K562 (cell line): Measurements from ENCODE around the gene CELA3A. TPM values are rescaled to one million over a fixed set of nuclear protein-coding genes. Genes with fewer than 3 reads are reported as not detected.

Experiments used
- CCAR2 ChIP-seq: fragments of 200-400 bp; formaldehyde crosslinking; IDR thresholded peaks from 2 replicates; pipeline ENCODE4 v1.6.1; 2017; ENCODE audit warnings: mild to moderate bottlenecking, low read depth, low read length
- CTBP1 ChIP-seq: fragments of 450-650 bp; IDR thresholded peaks from 2 replicates; pipeline ENCODE4 v1.6.1; 2016; ENCODE audit warnings: borderline replicate concordance
- CXXC5 ChIP-seq: fragments of 250-450 bp; sonication (Bioruptor Pico); IDR thresholded peaks from 2 replicates; pipeline ENCODE4 v1.8.0; 2022; ENCODE audit warnings: inconsistent platforms, mild to moderate bottlenecking, moderate library complexity
- DMBX1 ChIP-seq: fragments of 250-450 bp; sonication (Bioruptor Pico); IDR thresholded peaks from 2 replicates; pipeline ENCODE4 v1.8.0; 2022; ENCODE audit warnings: inconsistent platforms, mild to moderate bottlenecking, moderate library complexity, borderline replicate concordance
- FOSL1 ChIP-seq: fragments of 200-800 bp; sonication (Bioruptor generic); conservative IDR thresholded peaks from 2 replicates; pipeline ENCODE4 v1.6.1; 2016; ENCODE audit warnings: missing genetic modification characterization, missing compliant biosample characterization
- HNRNPLL ChIP-seq: fragments of 200-400 bp; formaldehyde crosslinking; IDR thresholded peaks from 2 replicates; pipeline ENCODE4 v1.6.1; 2017; ENCODE audit warnings: low read length, low read depth, mild to moderate bottlenecking; ENCODE audit not compliant: poor library complexity, severe bottlenecking
- JUND ChIP-seq, 2 experiments: IDR thresholded peaks; 2 replicates in 1 of 2; 3 replicates in 1 of 2; pipeline ENCODE4 v1.6.1; 2011; ENCODE audit warnings: borderline replicate concordance in 2 of 2, low read depth in 2 of 2, low read length in 2 of 2, improper control_type of control experiment in 1 of 2, missing biosample characterization in 1 of 2, missing genetic modification characterization in 1 of 2, missing genetic modification reagents in 1 of 2
- NFIX ChIP-seq: fragments of 250-450 bp; sonication (Bioruptor Pico); IDR thresholded peaks from 2 replicates; pipeline ENCODE4 v1.4.0; 2020; ENCODE audit warnings: low read depth, mild to moderate bottlenecking, moderate library complexity
- POLR3G ChIP-seq: IDR thresholded peaks from 2 replicates; pipeline ENCODE4 v1.6.1; 2011; ENCODE audit not compliant: insufficient read length, insufficient replicate concordance; ENCODE audit errors: extremely low read depth
- PPARD ChIP-seq: fragments of 250-450 bp; sonication (Bioruptor Pico); IDR thresholded peaks from 2 replicates; pipeline ENCODE4 v1.8.0; 2022; ENCODE audit warnings: inconsistent platforms, mild to moderate bottlenecking, moderate library complexity
- RCOR1 ChIP-seq, 2 experiments: IDR thresholded peaks; 2 replicates each; pipeline ENCODE4 v1.6.1; 2012; ENCODE audit warnings: low read depth in 2 of 2, low read length in 2 of 2, borderline replicate concordance in 1 of 2, improper control_type of control experiment in 1 of 2
- SETDB1 ChIP-seq: IDR thresholded peaks from one replicate; pipeline ENCODE4 v1.6.1; 2012; ENCODE audit warnings: low read length, control low read depth, inconsistent platforms
- TCF7L2 ChIP-seq: fragments of 150-350 bp; IDR thresholded peaks from 2 replicates; pipeline ENCODE4 v1.6.1; 2016; ENCODE audit warnings: low read depth, mild to moderate bottlenecking, low read length, moderate library complexity
- ZNF3 ChIP-seq: fragments of 250-450 bp; sonication (Bioruptor Pico); IDR thresholded peaks from 2 replicates; pipeline ENCODE4 v1.5.0; 2021; ENCODE audit warnings: mild to moderate bottlenecking, moderate library complexity
- ZNF444 ChIP-seq: fragments of 250-450 bp; sonication (Bioruptor Pico); IDR thresholded peaks from 2 replicates; pipeline ENCODE4 v1.4.0; 2020; ENCODE audit warnings: mild to moderate bottlenecking, moderate library complexity
- ZNF639 ChIP-seq, 2 experiments: fragments of 200-800 bp in 1 of 2; sonication (Bioruptor generic) in 1 of 2; sonication (generic) in 1 of 2; formaldehyde crosslinking in 1 of 2; IDR thresholded peaks in 1 of 2; conservative IDR thresholded peaks in 1 of 2; 2 replicates each; pipeline versions ENCODE4 v1.5.0 to v1.6.1; 2016 to 2020; ENCODE audit warnings: missing compliant biosample characterization in 1 of 2, missing genetic modification characterization in 1 of 2, missing genetic modification reagents in 1 of 2
- ZNF780A ChIP-seq: fragments of 250-450 bp; sonication (Bioruptor Pico); IDR thresholded peaks from 2 replicates; pipeline ENCODE4 v1.5.0; 2021; ENCODE audit warnings: mild to moderate bottlenecking
- polyA plus RNA-seq, 8 experiments: library from polyadenylated mRNA; depleted of rRNA in 4 of 8; stranded (reverse) in 5 of 8; unstranded in 3 of 8; fragments of >200 nt; fragmentation: Nextera tagmentation in 2 of 8; fragmentation: Illumina TruSeq in 1 of 8; extraction: Ambion mirVana in 2 of 8; extraction: Trizol in 1 of 8; gene quantifications; 2 replicates each; pipeline versions ENCODE4 v1.2.1 to v1.2.3, GENCODE V29; 2011 to 2014; ENCODE audit warnings: inconsistent platforms in 1 of 8, missing spikeins in 1 of 8
- total RNA-seq, 7 experiments: library from RNA; depleted of rRNA in 6 of 7; stranded (reverse); fragments of >200 nt in 6 of 7; fragmentation: Illumina TruSeq in 2 of 7; extraction: Trizol in 2 of 7; gene quantifications; 2 replicates each; pipeline versions ENCODE4 v1.2.1 to v1.2.3, GENCODE V29; 2011 to 2021; ENCODE audit warnings: low replicate concordance in 1 of 7
- TF ChIP-seq, protein P1 (sequence below): sonication (generic); formaldehyde crosslinking; IDR thresholded peaks from 2 replicates; pipeline ENCODE4 v1.8.0; 2022; ENCODE audit warnings: mild to moderate bottlenecking, missing genetic modification reagents
- TF ChIP-seq, protein P2 (sequence below), 2 experiments: fragments of 450-650 bp in 1 of 2; sonication (generic) in 1 of 2; formaldehyde crosslinking in 1 of 2; IDR thresholded peaks in 1 of 2; conservative IDR thresholded peaks in 1 of 2; 2 replicates each; pipeline versions ENCODE4 v1.6.1 to v1.8.1; 2016 to 2023; ENCODE audit warnings: mild to moderate bottlenecking in 2 of 2, moderate library complexity in 2 of 2, inconsistent platforms in 1 of 2, missing genetic modification reagents in 1 of 2

CELA3A gene
- total and polyA plus RNA-seq, 9 of the 15 experiments (the other 6 are each of a cell fraction or from before 2014, with no cell fraction given) = 5.4 TPM; not detected in 8

DNA sequence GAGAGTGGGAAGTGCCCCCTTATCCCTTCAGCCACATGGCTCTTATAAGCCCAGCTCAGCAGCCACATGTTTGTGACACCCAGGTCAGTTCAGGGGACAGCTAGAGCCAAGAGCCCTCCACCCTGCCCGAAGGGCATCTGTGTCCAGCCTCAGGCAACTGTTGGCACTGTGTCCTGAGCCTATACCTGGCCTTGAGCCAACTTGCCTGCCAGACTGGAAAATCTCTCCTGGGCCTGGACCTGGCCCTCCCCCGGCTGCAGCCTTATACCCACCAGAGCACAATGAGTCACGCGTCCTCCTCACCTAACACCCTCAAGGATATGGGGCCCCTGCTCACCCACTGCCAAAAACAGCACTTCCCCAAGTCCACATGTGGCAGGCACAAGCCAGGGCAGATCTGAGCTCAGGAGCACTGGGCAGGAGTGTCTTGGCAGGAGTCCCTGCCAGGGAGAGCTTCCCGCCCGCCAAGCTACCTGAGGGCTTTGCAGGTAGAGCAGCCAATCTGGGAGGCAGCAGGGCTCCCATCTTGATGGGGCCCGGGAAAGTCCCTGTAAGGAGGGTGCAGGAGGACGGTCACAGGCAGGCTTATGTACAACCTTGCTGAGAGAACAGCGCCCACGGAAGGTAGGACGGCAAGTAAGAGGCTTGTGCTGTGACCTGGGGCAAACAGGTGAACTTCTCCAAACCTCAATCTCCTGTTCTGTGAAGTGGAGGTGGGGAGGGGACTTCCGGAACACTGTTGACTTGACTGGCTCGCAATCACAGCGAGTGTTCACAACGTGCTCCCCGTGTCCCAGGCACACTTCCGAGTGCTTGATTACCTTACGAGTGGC is 44.5 kb upstream of the CELA3A start (continued):
- peak; percentile 43; the same call in 1 of the 2 replicates for TF ChIP-seq NFIX (CRISPR knock-in tag)
- TF ChIP-seq CCAR2 = no peak
- peak; percentile 50; the same call in 1 of the 2 replicates for TF ChIP-seq JUND (IDR thresholded peaks at IDR 0.05; ENCODE audit: borderline replicate concordance, low read depth, low read length)
- TF ChIP-seq JUND (tag; IDR thresholded peaks at IDR 0.05; ENCODE audit: borderline replicate concordance, low read depth, low read length) = 0 out of 3 replicates have a peak, but pooled peaks have one; percentile 31
- TF ChIP-seq CTBP1 = peak; percentile 17; the same call in 1 of the 2 replicates
- no peak for TF ChIP-seq ZNF639 (CRISPR knock-in tag; conservative IDR thresholded peaks at IDR 0.05 in 1 of 2, IDR thresholded peaks at IDR 0.05 in 1 of 2)
- no peak for TF ChIP-seq TCF7L2
- no peak for TF ChIP-seq SETDB1
- no peak for TF ChIP-seq PPARD (CRISPR knock-in tag)
- TF ChIP-seq CXXC5 (CRISPR knock-in tag) = no peak
- TF ChIP-seq, protein P1, sequence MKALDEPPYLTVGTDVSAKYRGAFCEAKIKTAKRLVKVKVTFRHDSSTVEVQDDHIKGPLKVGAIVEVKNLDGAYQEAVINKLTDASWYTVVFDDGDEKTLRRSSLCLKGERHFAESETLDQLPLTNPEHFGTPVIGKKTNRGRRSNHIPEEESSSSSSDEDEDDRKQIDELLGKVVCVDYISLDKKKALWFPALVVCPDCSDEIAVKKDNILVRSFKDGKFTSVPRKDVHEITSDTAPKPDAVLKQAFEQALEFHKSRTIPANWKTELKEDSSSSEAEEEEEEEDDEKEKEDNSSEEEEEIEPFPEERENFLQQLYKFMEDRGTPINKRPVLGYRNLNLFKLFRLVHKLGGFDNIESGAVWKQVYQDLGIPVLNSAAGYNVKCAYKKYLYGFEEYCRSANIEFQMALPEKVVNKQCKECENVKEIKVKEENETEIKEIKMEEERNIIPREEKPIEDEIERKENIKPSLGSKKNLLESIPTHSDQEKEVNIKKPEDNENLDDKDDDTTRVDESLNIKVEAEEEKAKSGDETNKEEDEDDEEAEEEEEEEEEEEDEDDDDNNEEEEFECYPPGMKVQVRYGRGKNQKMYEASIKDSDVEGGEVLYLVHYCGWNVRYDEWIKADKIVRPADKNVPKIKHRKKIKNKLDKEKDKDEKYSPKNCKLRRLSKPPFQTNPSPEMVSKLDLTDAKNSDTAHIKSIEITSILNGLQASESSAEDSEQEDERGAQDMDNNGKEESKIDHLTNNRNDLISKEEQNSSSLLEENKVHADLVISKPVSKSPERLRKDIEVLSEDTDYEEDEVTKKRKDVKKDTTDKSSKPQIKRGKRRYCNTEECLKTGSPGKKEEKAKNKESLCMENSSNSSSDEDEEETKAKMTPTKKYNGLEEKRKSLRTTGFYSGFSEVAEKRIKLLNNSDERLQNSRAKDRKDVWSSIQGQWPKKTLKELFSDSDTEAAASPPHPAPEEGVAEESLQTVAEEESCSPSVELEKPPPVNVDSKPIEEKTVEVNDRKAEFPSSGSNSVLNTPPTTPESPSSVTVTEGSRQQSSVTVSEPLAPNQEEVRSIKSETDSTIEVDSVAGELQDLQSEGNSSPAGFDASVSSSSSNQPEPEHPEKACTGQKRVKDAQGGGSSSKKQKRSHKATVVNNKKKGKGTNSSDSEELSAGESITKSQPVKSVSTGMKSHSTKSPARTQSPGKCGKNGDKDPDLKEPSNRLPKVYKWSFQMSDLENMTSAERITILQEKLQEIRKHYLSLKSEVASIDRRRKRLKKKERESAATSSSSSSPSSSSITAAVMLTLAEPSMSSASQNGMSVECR (CRISPR knock-in tag) = no peak
- TF ChIP-seq DMBX1 (CRISPR knock-in tag) = no peak
- no peak for TF ChIP-seq ZNF780A (CRISPR knock-in tag)
- peak; percentile 66 for TF ChIP-seq FOSL1
- TF ChIP-seq RCOR1 (IDR thresholded peaks at IDR 0.05; ENCODE audit: borderline replicate concordance in 1 of 2, low read depth in 2 of 2, low read length in 2 of 2) = peak in 1 of 2 experiments; percentile 19; a peak in 1 of 4 replicates
- TF ChIP-seq POLR3G = no peak
- TF ChIP-seq HNRNPLL = no peak
- TF ChIP-seq ZNF444 (CRISPR knock-in tag) = no peak
- no peak for TF ChIP-seq ZNF3
- TF ChIP-seq, protein P2, sequence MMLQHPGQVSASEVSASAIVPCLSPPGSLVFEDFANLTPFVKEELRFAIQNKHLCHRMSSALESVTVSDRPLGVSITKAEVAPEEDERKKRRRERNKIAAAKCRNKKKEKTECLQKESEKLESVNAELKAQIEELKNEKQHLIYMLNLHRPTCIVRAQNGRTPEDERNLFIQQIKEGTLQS (IDR thresholded peaks at IDR 0.05) = peak; percentile 36
- TF ChIP-seq, protein P2 (CRISPR knock-in tag; conservative IDR thresholded peaks at IDR 0.05) = no peak
